ENCODE measurements around the gene CRYGS. TPM values are rescaled to one million over a fixed set of nuclear protein-coding genes. Genes with fewer than 3 reads are reported as not detected.

Gene CRYGS
- total and polyA plus RNA-seq, 2 donors (not counting 1 experiment from before 2014, with no cell fraction given) = 3.6 to 10.9 TPM

GRCh38 chr3:186510374-186511079, 33.7 kb downstream of the CRYGS start:
- Mint-ChIP-seq H3K27me3 (peaks cover 8% of the 10 kb centered on the region), H3K27ac (peak overlapping the region; percentile 12), H3K9me3 (ENCODE audit: insufficient read depth) (no peaks in the 10 kb centered on the region), H3K4me3 (no peak overlapping the region), H3K4me1 (peaks cover 36% of the 10 kb centered on the region)
- 67% methylated on average over 8 of the region's 9 CpGs for WGBS (ENCODE audit: insufficient coverage)
- intact Hi-C loops (cut with micrococcal nuclease) = no loop called here
- Histone ChIP-seq H4K20me1 (ENCODE audit: control insufficient read depth, insufficient read depth, low read length, poor library complexity, severe bottlenecking) (no peaks in the 10 kb centered on the region), H3K79me2 (ENCODE audit: control insufficient read depth, insufficient read depth, low read length) (no peaks in the 10 kb centered on the region), H2AFZ (ENCODE audit: insufficient read depth, low read depth, low read length, poor library complexity, severe bottlenecking) (no peak overlapping the region), H3K4me2 (replicated peaks; ENCODE audit: low read depth, low read length, poor library complexity, severe bottlenecking) (no peak overlapping the region), H3K27me3 (replicated peaks in 1 of 4; ENCODE audit: control extremely low read depth in 1 of 4, control insufficient read depth in 3 of 4, insufficient read depth in 4 of 4, low read length in 3 of 4) (peaks cover 0 to 14% (median 2%) of the 10 kb centered on the region in 4 experiments), H3K9me3 (ENCODE audit: control extremely low read depth in 1 of 3, control insufficient read depth in 2 of 3, insufficient read depth in 1 of 3, low read length in 2 of 3) (no peaks in the 10 kb centered on the region), H3K27ac (ENCODE audit: low read length in 2 of 2) (no peak overlapping the region), H3K36me3 (replicated peaks in 1 of 2; ENCODE audit: control extremely low read depth in 1 of 2, control insufficient read depth in 1 of 2, extremely low read depth in 1 of 2, insufficient read depth in 2 of 2, low read length in 1 of 2) (no peaks in the 10 kb centered on the region), H3K4me1 (ENCODE audit: control insufficient read depth in 2 of 2, insufficient read depth in 2 of 2, low read length in 2 of 2) (peaks cover 12 to 19% of the 10 kb centered on the region in 2 donors), H3K9ac (ENCODE audit: low read length) (no peak overlapping the region), H3K4me3 (ENCODE audit: control extremely low read depth in 1 of 5, extremely low read depth in 1 of 5, insufficient read depth in 1 of 5, low read depth in 2 of 5, low read length in 4 of 5) (no peak overlapping the region)
- DNase-seq = no peak
- ATAC-seq (ENCODE audit: low read depth) = peak; percentile 46
- TF ChIP-seq CTCF (IDR thresholded peaks at IDR 0.05) (no peak), EZH2 (IDR thresholded peaks at IDR 0.05; ENCODE audit: borderline replicate concordance, insufficient read depth, low read depth, low read length, poor library complexity, severe bottlenecking) (no peak)
- ChIA-PET POLR2A (interaction anchor here (1.4 kb wide), 1 partner anchor 29 kb away, joined by 3 read pairs; no protein-coding TSS in a partner anchor), CTCF (interaction anchor here (0.5 to 2.5 kb wide), 5 partner anchors 9 to 311 kb away, joined by 3 to 14 read pairs (median 5); no protein-coding TSS in a partner anchor)

GRCh38 chr3:186509423-186509822, 34.8 kb downstream of the CRYGS start:
- no peak overlapping the region for H3K9ac ChIP-seq (ENCODE audit: low read length)
- H3K4me3 ChIP-seq (ENCODE audit: control extremely low read depth in 1 of 5, extremely low read depth in 1 of 5, insufficient read depth in 1 of 5, low read depth in 2 of 5, low read length in 4 of 5) = no peak overlapping the region
- H3K4me2 ChIP-seq (replicated peaks; ENCODE audit: low read depth, low read length, poor library complexity, severe bottlenecking) = no peak overlapping the region
- 29% methylated on average over 2 of the region's 2 CpGs for WGBS (ENCODE audit: insufficient coverage)
- no peak overlapping the region for H2AFZ ChIP-seq (ENCODE audit: insufficient read depth, low read depth, low read length, poor library complexity, severe bottlenecking)
- H3K79me2 ChIP-seq (ENCODE audit: control insufficient read depth, insufficient read depth, low read length) = no peaks in the 10 kb centered on the region
- H3K36me3 ChIP-seq (replicated peaks in 1 of 2; ENCODE audit: control extremely low read depth in 1 of 2, control insufficient read depth in 1 of 2, extremely low read depth in 1 of 2, insufficient read depth in 2 of 2, low read length in 1 of 2) = no peaks in the 10 kb centered on the region
- H3K27ac ChIP-seq (ENCODE audit: low read length in 2 of 2) = no peak overlapping the region
- DNase-seq (no peak), ATAC-seq (ENCODE audit: low read depth) (peak; percentile 34)
- TF ChIP-seq CTCF (IDR thresholded peaks at IDR 0.05) = no peak
- TF ChIP-seq EZH2 (IDR thresholded peaks at IDR 0.05; ENCODE audit: borderline replicate concordance, insufficient read depth, low read depth, low read length, poor library complexity, severe bottlenecking) = no peak
- CTCF ChIA-PET = interaction anchor here (1.1 to 3.1 kb wide), 3 partner anchors 15 to 31 kb away, joined by 3 to 15 read pairs (median 9); no protein-coding TSS in a partner anchor
- Mint-ChIP-seq H3K4me1 (peaks cover 25% of the 10 kb centered on the region), H3K4me3 (no peak overlapping the region), H3K27me3 (peaks cover 13% of the 10 kb centered on the region), H3K9me3 (ENCODE audit: insufficient read depth) (no peaks in the 10 kb centered on the region), H3K27ac (no peak overlapping the region)
- peaks cover under 1 to 8% of the 10 kb centered on the region in 2 donors for H3K4me1 ChIP-seq (ENCODE audit: control insufficient read depth in 2 of 2, insufficient read depth in 2 of 2, low read length in 2 of 2)
- POLR2A ChIA-PET = no interaction called here
- peaks cover 0 to 15% (median 2%) of the 10 kb centered on the region in 4 experiments for H3K27me3 ChIP-seq (replicated peaks in 1 of 4; ENCODE audit: control extremely low read depth in 1 of 4, control insufficient read depth in 3 of 4, insufficient read depth in 4 of 4, low read length in 3 of 4)
- intact Hi-C loops (cut with micrococcal nuclease) = no loop called here
- H4K20me1 ChIP-seq (ENCODE audit: control insufficient read depth, insufficient read depth, low read length, poor library complexity, severe bottlenecking) = no peaks in the 10 kb centered on the region
- no peaks in the 10 kb centered on the region for H3K9me3 ChIP-seq (ENCODE audit: control extremely low read depth in 1 of 3, control insufficient read depth in 2 of 3, insufficient read depth in 1 of 3, low read length in 2 of 3)
